ENCODE data around the gene PIEZO1. TPM values are rescaled to one million over a fixed set of nuclear protein-coding genes. Genes with fewer than 3 reads are reported as not detected.
A peak's percentile ranks its signal among the peaks of the same experiment; 100 is the strongest.

Gene PIEZO1
- total RNA-seq, 1 experiment from 2014 or later, result 71.1 TPM

DNA sequence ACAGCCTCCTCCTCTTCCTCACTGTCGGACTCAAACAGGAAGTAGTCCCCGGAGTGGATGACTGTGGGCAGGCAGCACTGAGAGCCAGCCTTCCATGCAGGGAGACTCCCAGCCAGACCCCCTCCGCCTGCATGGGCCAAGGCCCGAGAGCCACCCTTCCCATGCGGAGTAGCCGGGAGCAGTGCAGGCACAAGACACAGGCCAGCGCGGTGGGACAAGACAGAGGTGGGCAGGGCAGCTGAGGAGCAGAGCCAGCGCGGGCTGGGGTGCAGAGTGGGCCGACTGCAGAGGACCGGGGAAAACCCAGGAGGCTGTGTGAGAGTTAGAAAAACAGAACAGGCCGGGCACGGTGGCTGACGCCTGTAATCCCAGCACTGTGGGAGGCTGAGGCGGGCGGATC is 61.1 kb downstream of the PIEZO1 start:
- Histone ChIP-seq H3K18ac (ENCODE audit: insufficient read length, low read depth, low read length) (no peak overlapping the region), H3K27me3 (ENCODE audit: insufficient read depth, low read length) (no peaks in the 10 kb centered on the region), H2BK20ac (ENCODE audit: low read depth, low read length, poor library complexity, severe bottlenecking) (no peak overlapping the region), H3K14ac (ENCODE audit: insufficient read depth, low read length) (no peak overlapping the region), H3K4me2 (ENCODE audit: insufficient read depth, insufficient read length, low read length) (no peak overlapping the region), H2BK5ac (ENCODE audit: insufficient read length, low read length) (no peak overlapping the region), H3K9me3 (ENCODE audit: control insufficient read depth, low read depth, low read length) (no peaks in the 10 kb centered on the region), H3K27ac (ENCODE audit: insufficient read length, low read depth, low read length) (no peak overlapping the region), H2AK5ac (ENCODE audit: insufficient read length, low read length) (no peak overlapping the region), H3K79me2 (ENCODE audit: insufficient read depth, low read length) (no peaks in the 10 kb centered on the region), H3K4me1 (ENCODE audit: insufficient read depth, low read length) (no peaks in the 10 kb centered on the region), H4K91ac (ENCODE audit: insufficient read length, low read depth, low read length) (no peak overlapping the region), H2AFZ (ENCODE audit: low read length) (no peak overlapping the region), H2BK12ac (ENCODE audit: insufficient read length, low read depth, low read length) (no peak overlapping the region), H3K23ac (ENCODE audit: insufficient read length, low read depth, low read length) (no peak overlapping the region), H4K5ac (ENCODE audit: insufficient read length, low read depth, low read length) (no peak overlapping the region), H3K9ac (ENCODE audit: extremely low read depth, insufficient read length, low read length) (no peak overlapping the region), H3K56ac (ENCODE audit: insufficient read length, low read depth, low read length) (no peak overlapping the region), H2BK15ac (ENCODE audit: low read depth, low read length) (no peak overlapping the region), H3K23me2 (ENCODE audit: insufficient read length, low read depth, low read length, poor library complexity, severe bottlenecking) (no peaks in the 10 kb centered on the region), H3T11ph (ENCODE audit: low read length) (no peak overlapping the region), H3K79me1 (ENCODE audit: insufficient read depth, low read depth, low read length, poor library complexity, severe bottlenecking) (no peaks in the 10 kb centered on the region), H2BK120ac (ENCODE audit: low read depth, low read length, poor library complexity, severe bottlenecking) (no peak overlapping the region), H4K8ac (replicated peaks; ENCODE audit: insufficient read length, low read depth, low read length) (no peak overlapping the region), H4K20me1 (ENCODE audit: control insufficient read depth, insufficient read depth, insufficient read length) (no peaks in the 10 kb centered on the region), H3K4ac (ENCODE audit: low read depth, low read length) (no peak overlapping the region)
- Mint-ChIP-seq H3K4me3 (no peak overlapping the region), H3K27ac (peak overlapping the region in 2 of 3 experiments; percentile 14 to 18; a peak in 1 of 7 replicates), H3K27me3 (ENCODE audit: low read depth) (no peaks in the 10 kb centered on the region; the same call in 1 of the 2 replicates), H3K36me3 (ENCODE audit: insufficient read depth in 1 of 3, low read depth in 3 of 3) (peaks cover 10 to 29% (median 23%) of the 10 kb centered on the region in 3 experiments; a peak in 6 of 7 replicates), H3K9me3 (no peaks in the 10 kb centered on the region), H3K4me1 (no peaks in the 10 kb centered on the region)
- TF ChIP-seq, protein P1, sequence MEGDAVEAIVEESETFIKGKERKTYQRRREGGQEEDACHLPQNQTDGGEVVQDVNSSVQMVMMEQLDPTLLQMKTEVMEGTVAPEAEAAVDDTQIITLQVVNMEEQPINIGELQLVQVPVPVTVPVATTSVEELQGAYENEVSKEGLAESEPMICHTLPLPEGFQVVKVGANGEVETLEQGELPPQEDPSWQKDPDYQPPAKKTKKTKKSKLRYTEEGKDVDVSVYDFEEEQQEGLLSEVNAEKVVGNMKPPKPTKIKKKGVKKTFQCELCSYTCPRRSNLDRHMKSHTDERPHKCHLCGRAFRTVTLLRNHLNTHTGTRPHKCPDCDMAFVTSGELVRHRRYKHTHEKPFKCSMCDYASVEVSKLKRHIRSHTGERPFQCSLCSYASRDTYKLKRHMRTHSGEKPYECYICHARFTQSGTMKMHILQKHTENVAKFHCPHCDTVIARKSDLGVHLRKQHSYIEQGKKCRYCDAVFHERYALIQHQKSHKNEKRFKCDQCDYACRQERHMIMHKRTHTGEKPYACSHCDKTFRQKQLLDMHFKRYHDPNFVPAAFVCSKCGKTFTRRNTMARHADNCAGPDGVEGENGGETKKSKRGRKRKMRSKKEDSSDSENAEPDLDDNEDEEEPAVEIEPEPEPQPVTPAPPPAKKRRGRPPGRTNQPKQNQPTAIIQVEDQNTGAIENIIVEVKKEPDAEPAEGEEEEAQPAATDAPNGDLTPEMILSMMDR (conservative IDR thresholded peaks at IDR 0.05), result no peak
- DNase-seq, result no peak
- WGBS (ENCODE audit: extremely low coverage, insufficient read length, low lambda C conversion rate), result no CpG with 5 or more reads among the region's 17 CpGs
